Measurements from ENCODE around the gene EPHA5.
"Not testable (repeated sequence)": the region's sequence is repeated elsewhere in the genome, so short reads cannot be mapped to it uniquely, and the experiment has no call there.

The EPHA5 gene

GRCh38 chr4:65340382-65341109 is 329.7 kb downstream of the EPHA5 start:
- Histone ChIP-seq H3K27me3 (replicated peaks; ENCODE audit: control insufficient read depth, insufficient read depth, low read length) (no peaks in the 10 kb centered on the region), H3K36me3 (ENCODE audit: control insufficient read depth, insufficient read depth, low read length) (no peaks in the 10 kb centered on the region), H3K4me3 (replicated peaks; ENCODE audit: low read depth, low read length) (no peak overlapping the region)
- no peak for DNase-seq (ENCODE audit: extremely low read depth, insufficient read length)
- no peak for TF ChIP-seq CTCF (IDR thresholded peaks at IDR 0.05; ENCODE audit: insufficient read depth, low read length, poor library complexity, severe bottlenecking)

- no peaks in the 10 kb centered on the region for H3K36me3 ChIP-seq (ENCODE audit: control insufficient read depth, insufficient read depth, low read length)
- no peak overlapping the region for H3K4me3 ChIP-seq (replicated peaks; ENCODE audit: low read depth, low read length)
- TF ChIP-seq CTCF (IDR thresholded peaks at IDR 0.05; ENCODE audit: insufficient read depth, low read length, poor library complexity, severe bottlenecking): no peak
- no peak for DNase-seq (ENCODE audit: extremely low read depth, insufficient read length)
- H3K27me3 ChIP-seq (replicated peaks; ENCODE audit: control insufficient read depth, insufficient read depth, low read length): no peaks in the 10 kb centered on the region
Observed at GRCh38 chr4:65337371-65337770, 332.9 kb downstream of the EPHA5 start.

GRCh38 chr4:65336465-65336864 is 333.8 kb downstream of the EPHA5 start:
- DNase-seq (ENCODE audit: extremely low read depth, insufficient read length): no peak
- no peaks in the 10 kb centered on the region for H3K27me3 ChIP-seq (replicated peaks; ENCODE audit: control insufficient read depth, insufficient read depth, low read length)
- H3K36me3 ChIP-seq (ENCODE audit: control insufficient read depth, insufficient read depth, low read length): no peaks in the 10 kb centered on the region
- no peak for TF ChIP-seq CTCF (IDR thresholded peaks at IDR 0.05; ENCODE audit: insufficient read depth, low read length, poor library complexity, severe bottlenecking)
- H3K4me3 ChIP-seq (replicated peaks; ENCODE audit: low read depth, low read length): no peak overlapping the region

- H3K4me3 ChIP-seq (replicated peaks; ENCODE audit: low read depth, low read length): no peak overlapping the region
- no peak for TF ChIP-seq CTCF (IDR thresholded peaks at IDR 0.05; ENCODE audit: insufficient read depth, low read length, poor library complexity, severe bottlenecking)
- no peaks in the 10 kb centered on the region for H3K36me3 ChIP-seq (ENCODE audit: control insufficient read depth, insufficient read depth, low read length)
- no peak for DNase-seq (ENCODE audit: extremely low read depth, insufficient read length)
- no peaks in the 10 kb centered on the region for H3K27me3 ChIP-seq (replicated peaks; ENCODE audit: control insufficient read depth, insufficient read depth, low read length)
Observed at GRCh38 chr4:65316534-65316933, 353.8 kb downstream of the EPHA5 start.

GRCh38 chr4:65311120-65311519 is 359.2 kb downstream of the EPHA5 start:
- no peaks in the 10 kb centered on the region for H3K27me3 ChIP-seq (replicated peaks; ENCODE audit: control insufficient read depth, insufficient read depth, low read length)
- DNase-seq (ENCODE audit: extremely low read depth, insufficient read length): no peak
- no peak for TF ChIP-seq CTCF (IDR thresholded peaks at IDR 0.05; ENCODE audit: insufficient read depth, low read length, poor library complexity, severe bottlenecking)

GRCh38 chr4:65310586-65310985 is 359.7 kb downstream of the EPHA5 start:
- DNase-seq (ENCODE audit: extremely low read depth, insufficient read length): no peak
- no peak for TF ChIP-seq CTCF (IDR thresholded peaks at IDR 0.05; ENCODE audit: insufficient read depth, low read length, poor library complexity, severe bottlenecking)
- Histone ChIP-seq H3K27me3 (replicated peaks; ENCODE audit: control insufficient read depth, insufficient read depth, low read length) (no peaks in the 10 kb centered on the region), H3K4me3 (replicated peaks; ENCODE audit: low read depth, low read length) (no peak overlapping the region), H3K36me3 (ENCODE audit: control insufficient read depth, insufficient read depth, low read length) (no peaks in the 10 kb centered on the region)

More at GRCh38 chr4:65311120-65311519, 359.2 kb downstream of the EPHA5 start:
- H3K4me3 ChIP-seq (replicated peaks; ENCODE audit: low read depth, low read length): no peak overlapping the region
- H3K36me3 ChIP-seq (ENCODE audit: control insufficient read depth, insufficient read depth, low read length): no peaks in the 10 kb centered on the region

GRCh38 chr4:65308626-65309025 is 361.7 kb downstream of the EPHA5 start:
- H3K27me3 ChIP-seq (replicated peaks; ENCODE audit: control insufficient read depth, insufficient read depth, low read length); DNase-seq (ENCODE audit: extremely low read depth, insufficient read length); H3K4me3 ChIP-seq (replicated peaks; ENCODE audit: low read depth, low read length); H3K36me3 ChIP-seq (ENCODE audit: control insufficient read depth, insufficient read depth, low read length): not testable (repeated sequence)

Data from GM06990 (cell line).